Measurements from ENCODE around the gene ENDOU.

Gene ENDOU

GRCh38 chr12:47717443-47718193 is 7.7 kb downstream of the ENDOU start:
- peak; percentile 63 for DNase-seq

GRCh38 chr12:47717046-47717442 is 8.2 kb downstream of the ENDOU start:
- no peak for DNase-seq

GRCh38 chr12:47715877-47716548 is 9.3 kb downstream of the ENDOU start:
- DNase-seq = no peak

GRCh38 chr12:47715393-47715876 is 9.9 kb downstream of the ENDOU start:
- peak; percentile 81 for DNase-seq

GRCh38 chr12:47714826-47715386 is 10.4 kb downstream of the ENDOU start:
- no peak for DNase-seq

GRCh38 chr12:47712171-47712570 is 13.1 kb downstream of the ENDOU start:
- DNase-seq = no peak

GRCh38 chr12:47711448-47711847 is 13.8 kb downstream of the ENDOU start:
- DNase-seq = no peak

- DNase-seq = no peak
These were observed 15.0 kb downstream of the ENDOU start for GRCh38 chr12:47710278-47710677.

- no peak for DNase-seq
These were observed 15.6 kb downstream of the ENDOU start for GRCh38 chr12:47709671-47710070.

- no peak for DNase-seq
These were observed 16.1 kb downstream of the ENDOU start for GRCh38 chr12:47709237-47709636.

GRCh38 chr12:47707905-47708543 is 17.3 kb downstream of the ENDOU start:
- no peak for DNase-seq

GRCh38 chr12:47707355-47707754 is 17.9 kb downstream of the ENDOU start:
- no peak for DNase-seq

- DNase-seq = peak; percentile 96
These were observed 19.5 kb downstream of the ENDOU start, which contains the start of gene RPAP3 for GRCh38 chr12:47705566-47706425. Gene RPAP3, minus strand, starts transcription at chr12:47706030. Its CDS starts 3,190 bp downstream, at chr12:47702840.

- DNase-seq = no peak
These were observed 20.1 kb downstream of the ENDOU start for GRCh38 chr12:47705229-47705565.

- DNase-seq = no peak
These were observed 20.6 kb downstream of the ENDOU start for GRCh38 chr12:47704719-47705118.

- no peak for DNase-seq
These were observed 25.0 kb downstream of the ENDOU start for GRCh38 chr12:47700263-47700662.

- no peak for DNase-seq
These were observed 26.7 kb downstream of the ENDOU start for GRCh38 chr12:47698631-47699030.

GRCh38 chr12:47698055-47698454 is 27.2 kb downstream of the ENDOU start:
- DNase-seq = no peak

- no peak for DNase-seq
These were observed 36.1 kb downstream of the ENDOU start for GRCh38 chr12:47689215-47689614.

GRCh38 chr12:47687636-47688035 is 37.7 kb downstream of the ENDOU start:
- no peak for DNase-seq

GRCh38 chr12:47686645-47687240 is 38.5 kb downstream of the ENDOU start:
- no peak for DNase-seq

GRCh38 chr12:47679785-47680184 is 45.5 kb downstream of the ENDOU start:
- no peak for DNase-seq
